ENCODE data around the gene STX4. TPM values are rescaled to one million over a fixed set of nuclear protein-coding genes. Genes with fewer than 3 reads are reported as not detected.
"Not testable (repeated sequence)": the region's sequence is repeated elsewhere in the genome, so short reads cannot be mapped to it uniquely, and the experiment has no call there.

STX4 gene
- total and polyA plus RNA-seq, 5 donors = 39.6 to 51.3 (median 45.4) TPM

DNA sequence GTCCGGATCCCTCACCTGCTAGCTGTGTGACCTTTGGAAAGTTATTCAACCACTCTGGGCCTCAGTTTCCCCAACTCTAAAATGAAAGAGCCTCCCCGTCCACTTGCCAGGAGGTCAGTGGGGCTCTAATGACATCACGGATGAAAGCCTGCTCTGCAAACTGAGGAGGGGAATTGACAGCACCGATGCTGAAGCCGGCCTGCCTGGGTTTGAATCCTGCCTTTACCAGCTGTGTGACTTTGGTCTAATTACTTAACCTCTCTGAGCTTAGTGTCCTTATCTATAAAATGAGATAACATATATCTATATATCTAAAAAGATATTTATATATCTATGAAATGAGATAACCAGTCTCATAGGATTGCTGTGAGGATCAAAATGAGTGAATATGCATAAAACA, 24.8 kb upstream of the STX4 start:
- intact Hi-C loops (cut with DNase I) = no loop called here
- DNase-seq (no peak), ATAC-seq (no peak)
- Histone ChIP-seq H3K27ac (ENCODE audit: low read length) (no peak overlapping the region), H3K27me3 (ENCODE audit: control insufficient read depth, insufficient read depth) (no peaks in the 10 kb centered on the region), H3K9me3 (ENCODE audit: control insufficient read depth, low read length) (no peaks in the 10 kb centered on the region), H3K4me3 (ENCODE audit: low read length) (no peak overlapping the region), H3K4me1 (ENCODE audit: control insufficient read depth, insufficient read depth, low read length) (no peaks in the 10 kb centered on the region)
- 89% methylated on average over 5 of the region's 5 CpGs for WGBS

DNA sequence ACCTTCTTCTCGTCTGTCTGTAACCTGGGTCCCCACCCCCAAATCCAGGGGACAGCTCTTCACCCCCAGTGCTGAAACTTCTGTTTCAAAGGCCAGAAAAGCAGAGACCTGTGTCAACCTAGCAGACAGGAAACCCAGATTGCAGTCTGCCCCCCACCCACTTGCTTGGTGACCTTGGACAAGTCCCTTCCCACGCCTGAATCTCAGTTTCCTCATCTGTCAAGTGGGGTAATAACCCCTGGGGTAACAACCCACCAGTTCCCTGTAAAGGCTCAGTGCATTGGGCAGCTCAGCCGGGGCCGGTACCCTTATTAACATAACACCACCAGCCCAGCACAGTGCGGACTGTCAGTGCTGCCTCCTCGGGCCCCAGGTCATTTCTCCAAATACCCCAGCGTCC, 24.2 kb upstream of the STX4 start:
- intact Hi-C loops (cut with DNase I) = no loop called here
- Histone ChIP-seq H3K4me1 (ENCODE audit: control insufficient read depth, insufficient read depth, low read length) (no peaks in the 10 kb centered on the region), H3K27ac (ENCODE audit: low read length) (no peak overlapping the region), H3K9me3 (ENCODE audit: control insufficient read depth, low read length) (no peaks in the 10 kb centered on the region), H3K27me3 (ENCODE audit: control insufficient read depth, insufficient read depth) (no peaks in the 10 kb centered on the region), H3K4me3 (ENCODE audit: low read length) (no peak overlapping the region)
- ATAC-seq = no peak
- 83% methylated on average over 7 of the region's 7 CpGs for WGBS
- peak in 1 of 3 donors; percentile 19 for DNase-seq

DNA sequence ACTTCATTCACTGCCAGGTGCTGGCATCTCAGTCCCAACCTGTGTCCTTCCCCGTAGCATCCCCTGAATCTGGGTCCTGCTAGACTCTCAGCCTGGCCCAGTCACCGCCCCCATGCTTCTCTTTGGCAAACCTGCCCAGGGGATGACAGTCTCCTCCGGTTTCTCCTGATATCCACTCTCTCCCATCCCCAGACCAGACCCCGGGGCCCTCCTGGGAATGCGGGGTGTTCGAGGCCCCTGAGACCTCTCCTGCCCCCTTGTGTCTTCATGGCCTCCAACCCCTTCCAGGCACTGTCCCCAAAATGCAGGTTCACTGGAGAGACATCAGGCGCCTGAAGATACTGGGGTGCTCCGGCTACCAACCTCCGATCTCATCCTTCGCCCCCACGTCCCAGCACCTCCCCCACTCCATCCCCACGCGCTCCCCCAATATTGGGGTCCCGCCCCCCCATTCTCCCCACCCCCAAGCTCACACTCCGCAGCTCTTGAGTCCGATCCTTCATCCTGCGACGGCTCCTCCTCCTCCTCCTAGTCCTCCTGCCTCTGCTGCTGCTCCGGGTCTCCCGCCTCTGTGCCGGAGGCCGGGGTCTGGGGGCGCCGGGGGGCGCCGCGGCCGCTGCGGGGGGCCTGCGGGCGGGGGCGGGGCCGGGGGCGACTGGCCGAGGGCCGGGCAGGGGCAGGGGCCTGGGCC, 23.3 kb upstream of the STX4 start:
- Histone ChIP-seq H3K9me3 (ENCODE audit: control insufficient read depth, low read length) (no peaks in the 10 kb centered on the region), H3K4me1 (ENCODE audit: control insufficient read depth, insufficient read depth, low read length) (no peaks in the 10 kb centered on the region), H3K27ac (ENCODE audit: low read length) (no peak overlapping the region), H3K27me3 (ENCODE audit: control insufficient read depth, insufficient read depth) (no peaks in the 10 kb centered on the region), H3K4me3 (ENCODE audit: low read length) (no peak overlapping the region)
- WGBS = 11% methylated on average over 35 of the region's 36 CpGs
- intact Hi-C loops (cut with DNase I) = no loop called here
- DNase-seq (peak in 1 of 3 donors; percentile 21), ATAC-seq (peak in 1 of 2 donors; percentile 10)

GRCh38 chr16:31010585-31011325, 22.6 kb upstream of the STX4 start, which contains the start of gene STX1B:
STX1B (minus strand) TSS chr16:31010638; CDS start chr16:31010396, 242 bp downstream.
- WGBS = 8% methylated on average over 45 of the region's 45 CpGs
- H3K4me3 ChIP-seq (ENCODE audit: low read length) = no peak within 1 kb of the TSS
- peak in 1 of 3 donors; percentile 66 for DNase-seq
- no peak within 1 kb of the TSS for H3K27ac ChIP-seq (ENCODE audit: low read length)
- no peaks in the 10 kb centered on the region for H3K9me3 ChIP-seq (ENCODE audit: control insufficient read depth, low read length)
- H3K27me3 ChIP-seq (ENCODE audit: control insufficient read depth, insufficient read depth) = no peaks in the 10 kb centered on the region
- peak in 1 of 2 donors; percentile 10 for ATAC-seq
- intact Hi-C loops (cut with DNase I) = no loop called here
- no peaks in the 10 kb centered on the region for H3K4me1 ChIP-seq (ENCODE audit: control insufficient read depth, insufficient read depth, low read length)

DNA sequence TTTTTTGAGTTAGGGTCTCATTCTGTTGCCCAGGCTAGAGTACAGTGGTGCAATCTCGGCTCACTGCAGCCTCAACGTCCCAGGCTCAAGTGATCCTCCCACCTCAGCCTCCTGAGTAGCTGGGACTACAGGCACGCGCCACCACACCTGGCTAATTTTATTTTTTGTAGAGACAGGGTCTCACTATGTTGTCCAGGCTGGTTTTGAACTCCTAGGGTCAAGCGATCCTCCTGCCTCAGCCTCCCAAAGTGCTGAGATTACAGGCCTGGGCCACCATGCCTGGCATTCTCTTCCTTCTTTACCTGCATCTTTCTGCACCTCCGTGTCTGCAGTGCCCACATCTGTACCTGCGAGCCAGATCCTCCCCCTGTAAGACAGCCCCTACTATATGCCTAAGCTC, 21.5 kb upstream of the STX4 start:
- H3K27ac ChIP-seq (ENCODE audit: low read length); intact Hi-C loops (cut with DNase I); ATAC-seq; H3K4me1 ChIP-seq (ENCODE audit: control insufficient read depth, insufficient read depth, low read length); H3K27me3 ChIP-seq (ENCODE audit: control insufficient read depth, insufficient read depth); H3K4me3 ChIP-seq (ENCODE audit: low read length); H3K9me3 ChIP-seq (ENCODE audit: control insufficient read depth, low read length): not testable (repeated sequence)
- DNase-seq = peak in 1 of 3 donors; percentile 5
- WGBS = 81% methylated on average over 7 of the region's 7 CpGs

DNA sequence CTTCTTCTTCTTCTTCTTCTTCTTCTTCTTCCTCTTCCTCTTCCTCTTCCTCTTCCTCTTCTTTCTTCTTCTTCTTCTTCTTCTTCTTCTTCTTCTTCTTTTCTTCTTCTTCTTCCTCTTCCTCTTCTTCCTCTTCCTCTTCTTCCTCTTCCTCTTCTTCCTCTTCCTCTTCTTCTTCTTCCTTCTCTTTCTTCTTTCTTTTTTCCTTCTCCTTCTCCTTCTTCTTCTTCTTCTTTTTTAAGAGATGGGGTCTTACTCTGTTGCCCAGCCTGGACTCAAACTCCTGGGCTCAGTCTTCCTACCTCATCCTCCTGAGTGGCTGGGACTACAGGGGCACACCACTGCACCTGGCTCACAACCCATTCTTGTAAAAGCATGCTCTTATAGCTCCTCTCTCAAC, 20.1 kb upstream of the STX4 start:
- H3K27ac ChIP-seq (ENCODE audit: low read length); intact Hi-C loops (cut with DNase I); ATAC-seq; H3K4me3 ChIP-seq (ENCODE audit: low read length); H3K4me1 ChIP-seq (ENCODE audit: control insufficient read depth, insufficient read depth, low read length); H3K27me3 ChIP-seq (ENCODE audit: control insufficient read depth, insufficient read depth); H3K9me3 ChIP-seq (ENCODE audit: control insufficient read depth, low read length); DNase-seq: not testable (repeated sequence)

- ATAC-seq (no peak), DNase-seq (peak in 1 of 3 donors; percentile 28)
- H3K4me1 ChIP-seq (ENCODE audit: control insufficient read depth, insufficient read depth, low read length) = no peaks in the 10 kb centered on the region
- intact Hi-C loops (cut with DNase I) = no loop called here
- WGBS = 64% methylated on average over 6 of the region's 6 CpGs
- no peaks in the 10 kb centered on the region for H3K9me3 ChIP-seq (ENCODE audit: control insufficient read depth, low read length)
- no peaks in the 10 kb centered on the region for H3K27me3 ChIP-seq (ENCODE audit: control insufficient read depth, insufficient read depth)
- no peak overlapping the region for H3K4me3 ChIP-seq (ENCODE audit: low read length)
- H3K27ac ChIP-seq (ENCODE audit: low read length) = no peak overlapping the region
Measured at GRCh38 chr16:31016018-31016417, 17.3 kb upstream of the STX4 start.

GRCh38 chr16:31017756-31018155, 15.6 kb upstream of the STX4 start:
- H3K9me3 ChIP-seq (ENCODE audit: control insufficient read depth, low read length); intact Hi-C loops (cut with DNase I); H3K27me3 ChIP-seq (ENCODE audit: control insufficient read depth, insufficient read depth); H3K4me1 ChIP-seq (ENCODE audit: control insufficient read depth, insufficient read depth, low read length); ATAC-seq; H3K27ac ChIP-seq (ENCODE audit: low read length); H3K4me3 ChIP-seq (ENCODE audit: low read length): not testable (repeated sequence)
- peak in 1 of 3 donors; percentile 4 for DNase-seq
- 92% methylated on average over 10 of the region's 10 CpGs for WGBS

- H3K9me3 ChIP-seq (ENCODE audit: control insufficient read depth, low read length) = no peaks in the 10 kb centered on the region
- no peak overlapping the region for H3K27ac ChIP-seq (ENCODE audit: low read length)
- no peaks in the 10 kb centered on the region for H3K4me1 ChIP-seq (ENCODE audit: control insufficient read depth, insufficient read depth, low read length)
- 95% methylated on average over 3 of the region's 3 CpGs for WGBS
- DNase-seq (no peak), ATAC-seq (no peak)
- intact Hi-C loops (cut with DNase I) = no loop called here
- no peaks in the 10 kb centered on the region for H3K27me3 ChIP-seq (ENCODE audit: control insufficient read depth, insufficient read depth)
- H3K4me3 ChIP-seq (ENCODE audit: low read length) = no peak overlapping the region
Measured at GRCh38 chr16:31020536-31020935, 12.8 kb upstream of the STX4 start.

DNA sequence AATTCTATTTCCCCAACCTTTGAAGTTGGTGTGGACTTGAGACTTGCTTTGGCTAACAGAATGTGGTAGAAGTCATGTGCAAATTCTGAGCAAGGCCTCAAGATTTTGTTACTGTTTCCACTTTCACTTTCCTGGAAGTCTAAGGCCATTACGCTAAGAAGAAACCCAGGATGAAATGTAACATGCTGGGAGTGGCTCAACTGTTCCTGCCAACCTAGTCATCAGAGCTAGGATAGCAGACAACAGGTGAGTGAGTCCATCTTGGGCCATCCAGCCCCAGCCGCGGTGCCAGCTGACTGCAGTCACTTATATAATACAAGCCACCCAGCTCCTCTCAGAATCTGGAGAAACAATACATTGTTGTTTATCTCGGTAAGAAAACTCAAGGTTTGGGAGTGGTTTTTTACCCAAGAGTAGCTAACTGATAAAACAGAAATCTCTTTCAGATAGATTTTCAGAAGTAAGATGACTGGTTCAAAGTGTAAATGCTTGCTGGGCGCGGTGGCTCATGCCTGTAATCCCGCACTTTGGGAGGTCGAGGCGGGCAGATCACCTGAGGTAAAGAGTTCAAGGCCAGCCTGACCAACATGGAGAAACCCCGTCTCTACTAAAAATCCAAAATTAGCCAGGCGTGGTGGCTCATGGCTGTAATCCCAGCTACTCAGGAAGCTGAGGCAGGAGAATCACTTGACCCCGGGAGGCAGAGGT, 10.7 kb upstream of the STX4 start:
- intact Hi-C loops (cut with DNase I) = no loop called here
- Histone ChIP-seq H3K4me1 (ENCODE audit: control insufficient read depth, insufficient read depth, low read length) (no peaks in the 10 kb centered on the region), H3K9me3 (ENCODE audit: control insufficient read depth, low read length) (no peaks in the 10 kb centered on the region), H3K27ac (ENCODE audit: low read length) (no peak overlapping the region), H3K27me3 (ENCODE audit: control insufficient read depth, insufficient read depth) (no peaks in the 10 kb centered on the region), H3K4me3 (ENCODE audit: low read length) (no peak overlapping the region)
- 80% methylated on average over 12 of the region's 12 CpGs for WGBS
- DNase-seq (no peak), ATAC-seq (no peak)

DNA sequence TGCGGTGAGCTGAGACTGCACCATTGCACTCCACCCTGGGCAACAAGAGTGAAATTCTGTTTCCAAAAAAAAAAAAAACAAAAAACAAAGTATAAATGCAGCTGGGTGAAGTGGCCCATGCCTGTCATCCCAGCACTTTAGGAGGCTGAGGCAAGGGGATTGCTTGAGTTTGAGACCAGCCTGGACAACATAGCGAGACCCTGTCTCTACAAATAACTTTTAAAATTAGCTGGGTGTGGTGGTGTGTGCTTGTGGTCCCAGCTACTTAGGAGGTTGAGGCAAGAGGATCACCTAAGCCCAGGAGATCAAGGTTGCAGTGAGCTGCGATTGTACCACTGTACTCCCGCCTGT, 10.1 kb upstream of the STX4 start:
- H3K27ac ChIP-seq (ENCODE audit: low read length) = no peak overlapping the region

More for the DNA sequence above, 10.1 kb upstream of the STX4 start:
- WGBS = 89% methylated on average over 4 of the region's 4 CpGs
- intact Hi-C loops (cut with DNase I) = no loop called here
- no peak for DNase-seq
- Histone ChIP-seq H3K4me3 (ENCODE audit: low read length) (no peak overlapping the region), H3K27me3 (ENCODE audit: control insufficient read depth, insufficient read depth) (no peaks in the 10 kb centered on the region), H3K4me1 (ENCODE audit: control insufficient read depth, insufficient read depth, low read length) (no peaks in the 10 kb centered on the region), H3K9me3 (ENCODE audit: control insufficient read depth, low read length) (no peaks in the 10 kb centered on the region)
- ATAC-seq = no peak

All from right cardiac atrium (tissue), 5 donors.